SK-N-MC (cell line): ENCODE measurements around the gene TRIM67.

ENCODE experiments used
- EZH2 ChIP-seq: fragments of 200-600 bp; sonication (generic); IDR thresholded peaks from one replicate; pipeline ENCODE4 v1.6.1; 2017; ENCODE audit warnings: antibody characterized with exemption
- FOXP2 ChIP-seq: optimal IDR thresholded peaks from 2 replicates; pipeline ENCODE3; 2011; ENCODE audit warnings: mild to moderate bottlenecking, moderate library complexity; ENCODE audit not compliant: insufficient read depth; ENCODE audit errors: extremely low read length, control extremely low read depth
- POLR2AphosphoS5 ChIP-seq: IDR thresholded peaks from 2 replicates; pipeline ENCODE4 v1.6.1; 2012; ENCODE audit warnings: mild to moderate bottlenecking, low read depth, low read length, borderline replicate concordance

- TF ChIP-seq POLR2AphosphoS5, result no peak
- TF ChIP-seq EZH2, result no peak
- no peak for TF ChIP-seq FOXP2
These were observed 34.9 kb downstream of the TRIM67 start for GRCh38 chr1:231196728-231197127.
